Cortex of kidney (tissue), 1 donor: ENCODE data around the gene PARP2.
"Not testable (repeated sequence)": the region's sequence is repeated elsewhere in the genome, so short reads cannot be mapped to it uniquely, and the experiment has no call there.

Experiments
- DNase-seq: peaks from one replicate; lab custom pipeline; 2025; lab: John Stamatoyannopoulos, UW

The PARP2 gene

GRCh38 chr14:20347747-20348146 is 4.3 kb downstream of the PARP2 start:
- no peak for DNase-seq

GRCh38 chr14:20350282-20350681 is 6.8 kb downstream of the PARP2 start:
- no peak for DNase-seq

GRCh38 chr14:20350860-20351259 is 7.4 kb downstream of the PARP2 start:
- DNase-seq, result no peak

GRCh38 chr14:20356422-20356821 is 13.0 kb downstream of the PARP2 start:
- DNase-seq, result no peak

- DNase-seq, result not testable (repeated sequence)
Observed at GRCh38 chr14:20358474-20358873, 15.0 kb downstream of the PARP2 start.

GRCh38 chr14:20365928-20366327 is 22.5 kb downstream of the PARP2 start:
- DNase-seq, result no peak

- no peak for DNase-seq
Observed at GRCh38 chr14:20372796-20373195, 29.4 kb downstream of the PARP2 start.

- DNase-seq, result no peak
Observed at GRCh38 chr14:20375471-20375870, 32.0 kb downstream of the PARP2 start.

GRCh38 chr14:20376071-20376588 is 32.7 kb downstream of the PARP2 start:
- DNase-seq, result no peak

- DNase-seq, result no peak
Observed at GRCh38 chr14:20377171-20377570, 33.7 kb downstream of the PARP2 start.

- DNase-seq, result no peak
Observed at GRCh38 chr14:20379743-20380142, 36.3 kb downstream of the PARP2 start.

GRCh38 chr14:20380681-20381080 is 37.2 kb downstream of the PARP2 start:
- DNase-seq, result no peak

GRCh38 chr14:20381341-20381740 is 37.9 kb downstream of the PARP2 start:
- DNase-seq, result no peak

GRCh38 chr14:20382526-20382925 is 39.1 kb downstream of the PARP2 start:
- DNase-seq, result no peak

- no peak for DNase-seq
Observed at GRCh38 chr14:20383032-20383431, 39.6 kb downstream of the PARP2 start.

GRCh38 chr14:20383636-20384035 is 40.2 kb downstream of the PARP2 start:
- DNase-seq, result no peak

- DNase-seq, result no peak
Observed at GRCh38 chr14:20384321-20384720, 40.9 kb downstream of the PARP2 start.

- DNase-seq, result no peak
Observed at GRCh38 chr14:20384886-20385285, 41.5 kb downstream of the PARP2 start.

GRCh38 chr14:20386276-20386855 is 42.9 kb downstream of the PARP2 start:
- no peak for DNase-seq

- no peak for DNase-seq
Observed at GRCh38 chr14:20387576-20387975, 44.1 kb downstream of the PARP2 start.

- no peak for DNase-seq
Observed at GRCh38 chr14:20388159-20388558, 44.7 kb downstream of the PARP2 start.

GRCh38 chr14:20391505-20391904 is 48.1 kb downstream of the PARP2 start:
- no peak for DNase-seq

GRCh38 chr14:20397511-20397910 is 54.1 kb downstream of the PARP2 start:
- no peak for DNase-seq

- DNase-seq, result no peak
Observed at GRCh38 chr14:20400589-20400964, 57.1 kb downstream of the PARP2 start.
